Nephron progenitor cell (in vitro differentiated cells): ENCODE measurements around the gene IFNA4.
"Not testable (repeated sequence)": the region's sequence is repeated elsewhere in the genome, so short reads cannot be mapped to it uniquely, and the experiment has no call there.

Experiments
- DNase-seq: peaks from one replicate; pipeline ENCODE4 v3.0.0; 2021
- H3K27ac Mint-ChIP-seq: 2 replicates; pipeline ENCODE4 v1.8.0; 2021; ENCODE audit warnings: mild to moderate bottlenecking, moderate library complexity, mixed read lengths
- H3K27me3 Mint-ChIP-seq: 2 replicates; pipeline ENCODE4 v1.8.0; 2021; ENCODE audit warnings: mild to moderate bottlenecking, low read depth, mixed read lengths; ENCODE audit not compliant: poor library complexity
- H3K36me3 Mint-ChIP-seq: 2 replicates; pipeline ENCODE4 v1.8.0; 2021; ENCODE audit warnings: low read depth, mixed read lengths
- H3K4me1 Mint-ChIP-seq: 2 replicates; pipeline ENCODE4 v1.8.0; 2021; ENCODE audit warnings: mixed read lengths
- H3K4me3 Mint-ChIP-seq: 2 replicates; pipeline ENCODE4 v1.8.0; 2021; ENCODE audit warnings: mild to moderate bottlenecking, moderate library complexity, mixed read lengths
- H3K9me3 Mint-ChIP-seq: 2 replicates; pipeline ENCODE4 v1.8.0; 2021; ENCODE audit warnings: mild to moderate bottlenecking, moderate library complexity, mixed read lengths
- TF ChIP-seq, protein P1 (sequence below): fragments of 200-600 bp; sonication (generic); IDR thresholded peaks from 2 replicates; pipeline ENCODE4 v1.5.0; 2021; ENCODE audit warnings: antibody characterized with exemption

The IFNA4 gene

DNA sequence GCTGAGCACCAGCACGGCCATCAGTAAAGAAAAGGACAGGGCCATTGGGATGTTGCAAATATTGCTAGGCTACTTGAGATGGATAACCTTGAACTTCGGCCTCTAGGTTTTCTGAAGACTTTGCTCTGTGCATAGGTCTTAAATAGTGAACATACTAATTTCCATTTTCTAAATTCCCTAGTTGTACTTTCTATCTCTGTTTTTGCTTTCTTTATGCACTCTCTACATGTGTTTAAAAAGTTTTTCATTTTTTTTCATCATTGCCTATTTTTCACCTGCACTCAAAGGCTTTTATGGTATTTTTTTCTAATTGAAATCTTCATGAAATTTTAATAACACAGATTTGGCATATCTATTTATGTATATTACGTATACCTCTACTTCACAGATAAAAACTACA is at the start of gene IFNA4:
Gene IFNA4, minus strand, starts transcription at position 101 of the 400 bp plus-strand sequence. Its CDS starts 56 bp downstream, at position 45.
- not testable (repeated sequence) for H3K9me3 Mint-ChIP-seq, H3K36me3 Mint-ChIP-seq, H3K4me1 Mint-ChIP-seq, H3K27me3 Mint-ChIP-seq, DNase-seq, H3K4me3 Mint-ChIP-seq, H3K27ac Mint-ChIP-seq

DNA sequence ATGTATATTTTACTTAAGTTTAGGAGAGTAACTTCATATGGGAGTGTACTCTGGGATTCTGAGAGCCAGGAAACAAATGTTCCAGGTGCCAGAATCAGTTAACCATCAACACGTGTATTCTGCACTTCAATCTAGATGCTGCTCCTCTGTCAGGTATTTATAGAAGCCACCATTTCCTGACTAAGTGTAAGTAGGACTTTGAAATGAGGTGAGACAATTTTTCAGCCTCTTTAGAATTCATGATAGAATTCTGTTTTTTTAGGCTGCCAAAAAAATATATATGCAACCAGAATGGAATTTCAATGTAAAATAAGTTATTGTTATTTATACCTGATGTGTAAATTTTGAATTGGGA is 49.0 kb upstream of the IFNA4 start:
- not testable (repeated sequence) for DNase-seq, H3K9me3 Mint-ChIP-seq, H3K4me3 Mint-ChIP-seq, H3K27ac Mint-ChIP-seq, H3K4me1 Mint-ChIP-seq, H3K36me3 Mint-ChIP-seq
- peaks cover 27% of the 10 kb centered on the region for H3K27me3 Mint-ChIP-seq

DNA sequence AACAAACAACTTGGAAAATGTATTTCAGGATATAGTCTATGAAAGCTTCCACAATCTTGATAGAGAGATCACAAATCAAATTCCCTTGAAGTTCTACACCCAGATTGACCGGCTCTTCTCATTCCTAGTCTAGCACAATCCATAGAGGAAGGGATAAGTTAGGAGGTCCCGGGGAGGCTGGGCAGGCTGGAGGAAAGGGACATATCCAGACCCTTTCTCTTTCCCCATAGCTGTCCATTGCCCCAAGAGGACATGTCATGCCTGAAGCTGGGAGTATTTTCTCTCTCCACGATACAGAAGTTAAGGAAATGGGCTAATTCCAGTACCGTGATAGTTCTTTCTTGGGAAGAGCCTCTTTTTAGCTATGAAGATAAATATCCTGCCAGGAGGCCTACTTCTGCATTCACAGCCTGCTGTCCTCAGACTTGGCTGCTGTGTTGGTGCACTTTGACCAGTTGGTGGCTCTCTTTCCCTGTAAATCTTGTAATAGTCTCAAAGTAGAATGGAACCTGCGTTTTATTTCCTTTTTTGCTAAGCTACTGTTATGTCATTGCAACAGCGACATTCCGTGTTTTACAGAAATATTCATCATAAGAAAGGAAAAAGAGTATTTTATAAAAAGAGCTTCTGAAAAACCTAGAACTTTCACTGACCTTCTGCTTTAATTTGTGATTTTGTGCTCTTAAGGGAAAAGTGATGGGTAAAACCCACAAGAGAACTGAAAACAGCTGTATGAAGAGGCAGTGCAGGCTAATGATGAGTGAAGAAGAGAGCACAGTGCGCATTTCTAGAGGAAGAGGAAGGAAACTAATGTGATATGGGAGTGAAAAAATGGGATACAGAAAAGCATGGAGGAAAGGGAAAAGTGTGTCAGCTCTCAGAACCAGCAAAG is 48.3 kb upstream of the IFNA4 start:
- not testable (repeated sequence) for H3K27ac Mint-ChIP-seq

GRCh38 chr9:21234153-21234687 is 46.8 kb upstream of the IFNA4 start:
- Mint-ChIP-seq H3K27ac (no peak overlapping the region), H3K4me3 (no peak overlapping the region), H3K36me3 (no peaks in the 10 kb centered on the region), H3K27me3 (peaks cover 28% of the 10 kb centered on the region), H3K4me1 (no peaks in the 10 kb centered on the region), H3K9me3 (no peaks in the 10 kb centered on the region)
- DNase-seq: no peak
- TF ChIP-seq, protein P1, sequence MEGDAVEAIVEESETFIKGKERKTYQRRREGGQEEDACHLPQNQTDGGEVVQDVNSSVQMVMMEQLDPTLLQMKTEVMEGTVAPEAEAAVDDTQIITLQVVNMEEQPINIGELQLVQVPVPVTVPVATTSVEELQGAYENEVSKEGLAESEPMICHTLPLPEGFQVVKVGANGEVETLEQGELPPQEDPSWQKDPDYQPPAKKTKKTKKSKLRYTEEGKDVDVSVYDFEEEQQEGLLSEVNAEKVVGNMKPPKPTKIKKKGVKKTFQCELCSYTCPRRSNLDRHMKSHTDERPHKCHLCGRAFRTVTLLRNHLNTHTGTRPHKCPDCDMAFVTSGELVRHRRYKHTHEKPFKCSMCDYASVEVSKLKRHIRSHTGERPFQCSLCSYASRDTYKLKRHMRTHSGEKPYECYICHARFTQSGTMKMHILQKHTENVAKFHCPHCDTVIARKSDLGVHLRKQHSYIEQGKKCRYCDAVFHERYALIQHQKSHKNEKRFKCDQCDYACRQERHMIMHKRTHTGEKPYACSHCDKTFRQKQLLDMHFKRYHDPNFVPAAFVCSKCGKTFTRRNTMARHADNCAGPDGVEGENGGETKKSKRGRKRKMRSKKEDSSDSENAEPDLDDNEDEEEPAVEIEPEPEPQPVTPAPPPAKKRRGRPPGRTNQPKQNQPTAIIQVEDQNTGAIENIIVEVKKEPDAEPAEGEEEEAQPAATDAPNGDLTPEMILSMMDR: no peak

More for the DNA sequence above, 48.3 kb upstream of the IFNA4 start:
- not testable (repeated sequence) for H3K4me3 Mint-ChIP-seq, H3K4me1 Mint-ChIP-seq, H3K9me3 Mint-ChIP-seq, H3K36me3 Mint-ChIP-seq
- DNase-seq: peak; percentile 18
- TF ChIP-seq, protein P1: peak; percentile 55
- H3K27me3 Mint-ChIP-seq: peaks cover 28% of the 10 kb centered on the region

GRCh38 chr9:21233258-21233657 is 45.9 kb upstream of the IFNA4 start:
- Mint-ChIP-seq H3K4me1 (no peaks in the 10 kb centered on the region), H3K4me3 (no peak overlapping the region), H3K27ac (no peak overlapping the region), H3K27me3 (peaks cover 25% of the 10 kb centered on the region), H3K36me3 (no peaks in the 10 kb centered on the region), H3K9me3 (no peaks in the 10 kb centered on the region)
- TF ChIP-seq, protein P1: no peak
- no peak for DNase-seq

- peaks cover 11% of the 10 kb centered on the region for H3K9me3 Mint-ChIP-seq
- no peaks in the 10 kb centered on the region for H3K4me1 Mint-ChIP-seq
- TF ChIP-seq, protein P1: no peak
- DNase-seq: no peak
- no peak within 1 kb of the TSS for H3K27ac Mint-ChIP-seq
- H3K27me3 Mint-ChIP-seq: peaks cover 8% of the 10 kb centered on the region
- no peak within 1 kb of the TSS for H3K4me3 Mint-ChIP-seq
- H3K36me3 Mint-ChIP-seq: no peaks in the 10 kb centered on the region
These were observed 40.7 kb upstream of the IFNA4 start, which contains the start of gene IFNA17 for GRCh38 chr9:21228122-21228521. TSS of gene IFNA17 (minus strand) at chr9:21228222. CDS start at chr9:21228173, 49 bp downstream.

DNA sequence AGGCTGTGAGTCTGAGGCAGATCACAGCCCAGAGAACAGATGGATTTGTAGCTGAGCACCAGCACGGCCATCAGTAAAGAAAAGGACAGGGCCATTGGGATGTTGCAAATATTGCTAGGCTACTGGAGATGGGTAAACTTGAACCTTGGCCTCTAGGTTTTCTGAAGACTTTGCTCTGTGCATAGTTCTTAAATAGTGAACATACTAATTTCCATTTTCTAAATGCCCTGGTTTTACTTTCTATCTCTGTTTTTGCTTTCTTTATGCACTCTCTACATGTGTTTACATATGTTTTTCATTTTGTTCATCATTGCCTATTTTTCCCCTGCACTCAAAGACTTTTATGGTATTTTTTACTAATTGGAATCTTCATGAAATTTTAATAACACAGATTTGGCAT is 29.8 kb upstream of the IFNA4 start, which contains the start of gene IFNA16:
Gene IFNA16, minus strand, starts transcription at position 101 of the 400 bp plus-strand sequence. Its CDS starts 6 bp downstream, at position 95.
- not testable (repeated sequence) for H3K4me1 Mint-ChIP-seq, H3K4me3 Mint-ChIP-seq, H3K36me3 Mint-ChIP-seq, DNase-seq, H3K27ac Mint-ChIP-seq, H3K9me3 Mint-ChIP-seq
- H3K27me3 Mint-ChIP-seq: peaks cover 18% of the 10 kb centered on the region
